Occipital lobe (tissue), 2 donors: ENCODE data around the gene DPPA3. TPM values are rescaled to one million over a fixed set of nuclear protein-coding genes. Genes with fewer than 3 reads are reported as not detected.
"Not testable (repeated sequence)": the region's sequence is repeated elsewhere in the genome, so short reads cannot be mapped to it uniquely, and the experiment has no call there.

Experiments
- DNase-seq: peaks from one replicate; lab custom pipeline; 2025; lab: John Stamatoyannopoulos, UW
- total RNA-seq: library from RNA; depleted of rRNA; stranded (reverse); fragments of >200 nt; gene quantifications from one replicate; pipeline ENCODE4 v1.2.3, GENCODE V29; 2014

DPPA3 gene
- total RNA-seq, 1 donor from 2014 or later = not detected

- not testable (repeated sequence) for DNase-seq
Observed at GRCh38 chr12:7730984-7731383, 19.8 kb downstream of the DPPA3 start.

DNA sequence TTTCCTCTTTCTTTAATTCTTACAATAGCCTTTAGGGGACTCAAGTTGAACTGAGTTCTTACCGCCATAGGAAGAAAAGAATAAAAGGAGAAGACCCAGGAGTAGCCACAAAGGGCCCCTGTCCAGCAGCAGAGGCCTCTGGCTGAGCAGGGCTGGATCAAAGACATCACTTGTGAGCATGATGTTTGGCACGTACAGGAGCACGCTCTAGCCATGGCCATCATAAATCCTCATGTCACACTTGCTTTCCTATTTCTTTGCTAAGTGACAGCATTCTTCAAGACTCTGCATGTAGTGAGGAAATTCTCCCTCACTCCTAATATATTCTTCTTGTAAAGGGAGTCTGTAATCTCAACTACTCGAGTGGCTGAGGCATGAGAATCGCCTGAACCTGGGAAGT lies 20.3 kb downstream of the DPPA3 start:
- no peak for DNase-seq

- no peak for DNase-seq
Observed at GRCh38 chr12:7732993-7733392, 21.8 kb downstream of the DPPA3 start.

GRCh38 chr12:7747246-7747645 lies 36.0 kb downstream of the DPPA3 start, which contains the start of gene CLEC4C:
CLEC4C (minus strand) TSS chr12:7747375; CDS start chr12:7747348, 27 bp downstream.
- DNase-seq = no peak

DNA sequence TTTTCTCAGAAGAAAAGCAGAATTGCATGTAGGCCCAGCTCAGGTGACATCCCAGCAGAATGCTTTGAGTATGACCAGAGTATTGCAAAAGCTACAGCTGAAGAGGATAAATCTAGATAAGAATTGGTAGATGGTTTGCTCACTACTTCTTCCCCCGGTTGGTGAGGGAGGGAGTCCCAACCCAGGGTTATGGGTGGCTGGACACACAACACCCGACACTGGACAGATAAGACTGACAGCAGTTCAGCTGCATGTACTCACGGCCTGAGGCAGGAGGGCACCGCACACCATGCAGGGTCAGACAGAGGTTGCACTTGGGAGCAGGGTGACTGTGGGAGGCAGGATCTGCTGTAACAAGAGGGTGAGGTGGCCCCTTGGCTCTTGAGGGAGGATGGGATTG lies 37.6 kb downstream of the DPPA3 start:
- no peak for DNase-seq

GRCh38 chr12:7749442-7749841 lies 38.2 kb downstream of the DPPA3 start:
- DNase-seq = no peak

DNA sequence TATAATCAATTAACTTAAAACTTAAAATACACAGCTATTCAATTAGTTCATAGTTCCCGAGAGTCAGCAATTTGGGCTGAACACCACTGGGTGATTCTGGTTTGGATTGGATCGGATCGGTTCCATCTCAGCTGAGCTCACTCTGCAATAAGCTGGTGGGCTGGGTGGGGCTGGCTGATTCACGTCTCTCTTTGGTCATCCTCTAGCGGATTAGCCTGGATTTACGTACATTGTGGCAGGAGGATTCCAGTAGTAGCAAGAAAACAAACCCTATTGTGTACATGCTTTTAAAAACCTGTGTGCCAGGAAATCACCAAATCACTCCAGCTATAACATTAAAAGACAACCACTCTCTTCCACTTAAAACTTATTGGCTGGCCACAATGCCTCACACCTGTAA lies 39.1 kb downstream of the DPPA3 start:
- no peak for DNase-seq

GRCh38 chr12:7751394-7751793 lies 40.2 kb downstream of the DPPA3 start:
- no peak for DNase-seq

DNA sequence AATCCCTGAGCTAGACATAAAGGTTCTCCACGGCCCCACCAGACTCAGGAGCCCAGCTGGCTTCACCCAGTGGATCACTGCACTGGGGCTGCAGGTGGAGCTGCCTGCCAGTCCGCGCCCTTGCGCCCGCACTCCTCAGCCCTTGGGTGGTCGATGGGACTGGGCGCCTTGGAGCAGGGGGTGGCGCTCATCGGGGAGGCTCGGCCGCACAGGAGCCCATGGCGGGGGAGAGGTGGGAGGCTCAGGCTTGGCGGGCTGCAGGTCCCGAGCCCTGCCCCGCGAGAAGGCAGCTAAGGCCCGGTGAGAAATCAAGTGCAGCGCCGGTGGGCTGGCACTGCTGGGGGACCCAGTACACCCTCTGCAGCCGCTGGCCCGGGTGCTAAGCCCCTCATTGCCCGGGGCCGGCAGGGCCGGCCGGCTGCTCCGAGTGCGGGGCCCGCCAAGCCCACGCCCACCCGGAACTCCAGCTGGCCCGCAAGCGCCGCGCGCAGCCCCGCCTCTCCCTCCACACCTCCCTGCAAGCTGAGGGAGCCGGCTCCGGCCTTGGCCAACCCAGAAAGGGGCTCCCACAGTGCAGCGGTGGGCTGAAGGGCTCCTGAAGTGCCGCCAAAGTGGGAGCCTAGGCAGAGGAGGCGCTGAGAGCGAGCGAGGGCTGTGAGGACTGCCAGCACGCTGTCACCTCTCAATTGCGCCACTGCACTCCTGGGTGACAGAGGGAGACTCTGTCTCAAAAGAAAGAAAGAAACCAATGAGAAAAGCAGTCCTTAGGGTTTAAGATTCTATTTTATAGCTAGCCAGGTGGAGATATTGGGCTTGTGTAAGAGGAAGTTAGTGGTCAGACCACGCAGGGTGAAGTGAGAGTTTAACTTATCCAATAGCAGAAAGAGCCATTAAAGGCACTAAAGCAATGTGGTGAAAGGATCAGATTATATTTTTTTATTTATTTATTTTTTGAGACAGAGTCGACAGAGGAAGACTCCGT lies 41.0 kb downstream of the DPPA3 start:
- DNase-seq = not testable (repeated sequence)

DNA sequence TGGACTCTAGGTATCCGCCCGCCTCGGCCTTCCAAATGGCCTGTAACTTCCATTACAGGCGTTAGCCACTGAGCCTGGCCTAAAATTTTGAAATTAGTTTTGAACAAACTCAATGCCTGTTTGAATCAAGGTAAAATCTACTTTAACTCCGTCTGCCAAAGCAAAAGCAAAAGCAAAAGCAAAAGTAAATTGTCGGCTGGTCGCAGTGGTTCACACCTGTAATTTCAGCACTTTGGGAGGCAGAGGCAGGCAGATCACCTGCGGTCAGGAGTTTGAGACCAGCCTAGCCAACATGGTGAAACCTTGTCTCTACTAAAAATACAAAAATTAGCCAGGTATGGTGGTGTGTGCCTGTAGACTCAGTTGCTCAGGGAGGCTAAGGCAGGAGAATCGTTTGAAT lies 44.4 kb downstream of the DPPA3 start:
- not testable (repeated sequence) for DNase-seq

GRCh38 chr12:7756993-7757392 lies 45.8 kb downstream of the DPPA3 start:
- no peak for DNase-seq

DNA sequence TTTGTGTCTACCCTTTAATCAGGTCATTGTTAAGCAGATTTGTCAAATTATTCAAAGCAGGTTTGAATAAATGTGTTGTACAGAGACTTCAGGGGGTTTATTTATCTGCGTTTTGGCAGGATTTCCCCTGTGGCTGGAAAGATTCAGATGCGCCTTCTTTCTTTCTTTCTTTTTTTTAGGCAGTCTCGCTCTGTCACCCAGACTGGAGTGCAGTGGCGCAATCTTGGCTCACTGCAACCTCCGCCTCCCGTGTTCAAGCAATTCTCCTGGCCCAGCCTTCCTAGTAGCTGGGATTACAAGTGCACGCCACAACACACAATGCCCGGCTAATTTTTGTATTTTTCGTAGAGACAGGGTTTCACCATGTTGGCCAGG lies 47.5 kb downstream of the DPPA3 start:
- no peak for DNase-seq

Other genes with a start within 250 kb of the DPPA3 start
- gene CD163, start 207.7 kb upstream of the DPPA3 start, total RNA-seq = 1.4 TPM
- gene APOBEC1, start 45.5 kb upstream of the DPPA3 start, total RNA-seq = not detected
- gene GDF3, start 15.7 kb upstream of the DPPA3 start, total RNA-seq = not detected
- gene CLEC4C, start 35.9 kb downstream of the DPPA3 start, total RNA-seq = not detected
- gene NANOGNB, start 53.8 kb downstream of the DPPA3 start, total RNA-seq = not detected
- gene NANOG, start 78.0 kb downstream of the DPPA3 start, total RNA-seq = not detected
- gene SLC2A14, start 161.5 kb downstream of the DPPA3 start, total RNA-seq = not detected
- 57.1 TPM for gene SLC2A3, start 224.8 kb downstream of the DPPA3 start, total RNA-seq